BJ (cell line): ENCODE results near the gene CDH7. TPM values are rescaled to one million over a fixed set of nuclear protein-coding genes. Genes with fewer than 3 reads are reported as not detected.

Source experiments
- CTCF ChIA-PET: fragments of 350-600 bp; formaldehyde crosslinking; extraction: SDS; loops from one replicate; lab custom pipeline; 2021; ENCODE audit warnings: antibody characterized with exemption, inconsistent platforms; lab: Yijun Ruan, JAX
- POLR2A ChIA-PET: fragments of 300-600 bp; sonication (Branson Sonifier 250); formaldehyde crosslinking; extraction: SDS; loops from one replicate; lab custom pipeline; 2021; ENCODE audit warnings: antibody characterized with exemption; lab: Charles Lee
- DNase-seq: peaks from one replicate; pipeline ENCODE4 v3.0.0-alpha.2; 2011; ENCODE audit warnings: low read depth
- H3K27me3 ChIP-seq: 2 replicates; pipeline ENCODE4 v1.6.0; 2011; ENCODE audit warnings: low read length; ENCODE audit not compliant: control insufficient read depth, insufficient read depth
- H3K36me3 ChIP-seq: 2 replicates; pipeline ENCODE4 v1.5.1; 2011; ENCODE audit warnings: low read length; ENCODE audit not compliant: control insufficient read depth, insufficient read depth
- H3K4me3 ChIP-seq: 2 replicates; pipeline ENCODE4 v1.5.1; 2011; ENCODE audit warnings: low read depth, mild to moderate bottlenecking, control low read depth, low read length
- CTCF ChIP-seq: IDR thresholded peaks from 2 replicates; pipeline ENCODE4 v1.5.1; 2011; ENCODE audit warnings: low read depth, mild to moderate bottlenecking, control low read depth, inconsistent platforms, low read length, moderate library complexity; ENCODE audit not compliant: insufficient read depth
- polyA plus RNA-seq: library from polyadenylated mRNA; depleted of rRNA; stranded (reverse); fragments of >200 nt; gene quantifications from 2 replicates; pipeline ENCODE4 v1.2.3, GENCODE V29; 2011

The CDH7 gene
- polyA plus RNA-seq, 1 experiment: not detected

GRCh38 chr18:65791719-65792118 is 40.9 kb downstream of the CDH7 start:
- ChIA-PET POLR2A (no interaction called here), CTCF (no interaction called here)
- DNase-seq: no peak
- no peak for TF ChIP-seq CTCF
- H3K4me3 ChIP-seq: no peak overlapping the region
- H3K36me3 ChIP-seq: no peaks in the 10 kb centered on the region
- H3K27me3 ChIP-seq: no peaks in the 10 kb centered on the region

GRCh38 chr18:65792456-65793074 is 41.8 kb downstream of the CDH7 start:
- Histone ChIP-seq H3K36me3 (no peaks in the 10 kb centered on the region), H3K27me3 (no peaks in the 10 kb centered on the region), H3K4me3 (no peak overlapping the region)
- TF ChIP-seq CTCF: no peak
- no peak for DNase-seq
- POLR2A ChIA-PET: no interaction called here
- CTCF ChIA-PET: no interaction called here

- H3K27me3 ChIP-seq: no peaks in the 10 kb centered on the region
- POLR2A ChIA-PET: no interaction called here
- no peak overlapping the region for H3K4me3 ChIP-seq
- DNase-seq: no peak
- TF ChIP-seq CTCF: no peak
- H3K36me3 ChIP-seq: no peaks in the 10 kb centered on the region
- CTCF ChIA-PET: no interaction called here
Observed at GRCh38 chr18:65808759-65809158, 57.9 kb downstream of the CDH7 start.

- Histone ChIP-seq H3K4me3 (no peak overlapping the region), H3K36me3 (no peaks in the 10 kb centered on the region), H3K27me3 (no peaks in the 10 kb centered on the region)
- ChIA-PET POLR2A (no interaction called here), CTCF (no interaction called here)
- TF ChIP-seq CTCF: no peak
- no peak for DNase-seq
Observed at GRCh38 chr18:65811307-65811706, 60.5 kb downstream of the CDH7 start.

GRCh38 chr18:65815506-65815905 is 64.7 kb downstream of the CDH7 start:
- no peaks in the 10 kb centered on the region for H3K36me3 ChIP-seq
- no peak for TF ChIP-seq CTCF
- DNase-seq: no peak
- no peak overlapping the region for H3K4me3 ChIP-seq
- POLR2A ChIA-PET: no interaction called here
- CTCF ChIA-PET: interaction anchor here (0.6 kb wide), 1 partner anchor 22 kb away, joined by 3 read pairs; no protein-coding TSS in a partner anchor
- H3K27me3 ChIP-seq: no peaks in the 10 kb centered on the region
